Measurements from ENCODE around the gene GNB1L. TPM values are rescaled to one million over a fixed set of nuclear protein-coding genes. Genes with fewer than 3 reads are reported as not detected.

Gene GNB1L
- total and polyA plus RNA-seq, 7 experiments from 2014 or later = 4.2 to 20.8 (median 10.6) TPM

- Mint-ChIP-seq H3K9me3 (no peaks in the 10 kb centered on the region), H3K4me3 (no peak overlapping the region), H3K36me3 (peaks cover 0 to 4% (median 4%) of the 10 kb centered on the region in 5 donors), H3K4me1 (peaks cover 6 to 23% (median 10%) of the 10 kb centered on the region in 7 donors), H3K27ac (no peak overlapping the region), H3K27me3 (peaks cover 0 to 5% (median 0%) of the 10 kb centered on the region in 5 donors)
- POLR2A ChIA-PET = no interaction called here
- H3K4me1 ChIP-seq (ENCODE audit: control insufficient read depth in 2 of 2, insufficient read depth in 2 of 2, low read length in 2 of 2) = peaks cover 0 to 17% of the 10 kb centered on the region in 2 donors
- H3K4me3 ChIP-seq (ENCODE audit: low read length) = no peak overlapping the region
- no peaks in the 10 kb centered on the region for H3K9me3 ChIP-seq (ENCODE audit: control insufficient read depth in 2 of 3, low read length in 3 of 3)
- CTCF ChIA-PET = no interaction called here
- DNase-seq = peak in 1 of 9 donors; percentile 6
- no peaks in the 10 kb centered on the region for H3K36me3 ChIP-seq (ENCODE audit: control insufficient read depth in 2 of 3, insufficient read depth in 3 of 3, low read length in 3 of 3)
- intact Hi-C loops (cut with micrococcal nuclease) = no loop called here
- H3K27ac ChIP-seq (ENCODE audit: low read depth, low read length) = no peak overlapping the region
- ATAC-seq = no peak
- H3K27me3 ChIP-seq (ENCODE audit: control insufficient read depth in 2 of 2, insufficient read depth in 2 of 2, low read length in 2 of 2) = no peaks in the 10 kb centered on the region
Observed at GRCh38 chr22:19871845-19872778, 17.4 kb upstream of the GNB1L start.

GRCh38 chr22:19871023-19871844, 16.6 kb upstream of the GNB1L start:
- Histone ChIP-seq H3K27me3 (ENCODE audit: control insufficient read depth in 2 of 2, insufficient read depth in 2 of 2, low read length in 2 of 2) (no peaks in the 10 kb centered on the region), H3K9me3 (ENCODE audit: control insufficient read depth in 2 of 3, low read length in 3 of 3) (no peaks in the 10 kb centered on the region), H3K4me1 (ENCODE audit: control insufficient read depth in 2 of 2, insufficient read depth in 2 of 2, low read length in 2 of 2) (peaks cover 0 to 17% of the 10 kb centered on the region in 2 donors), H3K4me3 (ENCODE audit: low read length) (no peak overlapping the region), H3K27ac (ENCODE audit: low read depth, low read length) (no peak overlapping the region), H3K36me3 (ENCODE audit: control insufficient read depth in 2 of 3, insufficient read depth in 3 of 3, low read length in 3 of 3) (no peaks in the 10 kb centered on the region)
- Mint-ChIP-seq H3K4me3 (no peak overlapping the region), H3K27me3 (peaks cover 0 to 5% (median 0%) of the 10 kb centered on the region in 5 donors), H3K36me3 (peaks cover 0 to 4% (median 4%) of the 10 kb centered on the region in 5 donors), H3K27ac (no peak overlapping the region), H3K9me3 (no peaks in the 10 kb centered on the region), H3K4me1 (peaks cover 6 to 23% (median 10%) of the 10 kb centered on the region in 7 donors)
- ChIA-PET POLR2A (no interaction called here), CTCF (no interaction called here)
- DNase-seq (peak in 1 of 9 donors; percentile 3), ATAC-seq (no peak)
- intact Hi-C loops (cut with micrococcal nuclease) = no loop called here

DNA sequence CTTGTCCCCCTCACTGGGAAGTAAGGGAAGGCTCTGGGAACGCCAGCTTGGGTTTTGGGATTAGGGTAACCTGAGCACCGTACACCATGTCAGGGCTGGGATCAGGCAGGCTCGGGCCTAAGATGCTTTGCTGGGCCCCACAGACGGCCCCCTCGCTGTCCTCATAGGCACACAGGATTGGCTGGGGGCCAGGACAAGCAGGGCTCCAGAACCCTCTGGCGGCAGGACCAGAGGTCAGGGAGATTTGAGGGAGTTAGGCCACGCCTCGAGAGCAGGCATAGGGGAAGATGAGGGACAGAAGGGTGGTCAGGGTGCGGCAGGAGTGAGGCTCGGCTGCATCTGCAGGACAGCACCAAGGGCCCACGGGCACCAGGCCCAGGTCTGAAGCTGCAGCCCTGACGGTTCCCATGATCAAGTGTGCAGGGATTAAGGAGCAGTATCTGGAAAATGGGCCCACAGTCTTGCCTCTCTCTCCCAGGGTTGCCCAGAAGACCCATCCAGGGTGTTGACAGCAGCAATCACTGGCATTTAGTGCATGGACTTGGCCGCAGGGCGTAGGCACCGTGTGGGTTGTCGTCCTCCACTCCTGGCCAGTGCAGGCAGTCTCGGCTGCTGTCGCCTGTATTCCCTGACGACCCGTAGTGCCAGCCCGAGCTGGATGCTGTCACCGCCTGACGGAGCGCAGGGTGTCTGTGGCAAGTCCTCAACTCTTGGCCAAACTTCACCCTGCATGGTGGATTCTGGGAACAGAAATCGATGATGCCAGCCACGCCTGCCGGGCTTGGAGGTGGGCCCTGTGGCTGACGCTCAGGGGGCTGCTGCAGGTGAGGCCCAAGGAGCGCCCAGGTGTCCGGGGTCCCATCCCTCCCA, 15.7 kb upstream of the GNB1L start:
- H3K27me3 ChIP-seq (ENCODE audit: control insufficient read depth in 2 of 2, insufficient read depth in 2 of 2, low read length in 2 of 2) = no peaks in the 10 kb centered on the region
- peaks cover 0 to 11% (median 0%) of the 10 kb centered on the region in 5 donors for H3K27me3 Mint-ChIP-seq
- H3K4me3 ChIP-seq (ENCODE audit: low read length) = no peak overlapping the region
- ChIA-PET POLR2A (interaction anchor here (0.8 kb wide), 1 partner anchor 20 kb away, joined by 3 read pairs; no protein-coding TSS in a partner anchor), CTCF (no interaction called here)
- H3K4me1 ChIP-seq (ENCODE audit: control insufficient read depth in 2 of 2, insufficient read depth in 2 of 2, low read length in 2 of 2) = peaks cover 0 to 17% of the 10 kb centered on the region in 2 donors
- H3K4me1 Mint-ChIP-seq = peaks cover 7 to 23% (median 10%) of the 10 kb centered on the region in 7 donors
- DNase-seq (peak in 1 of 9 donors; percentile 4), ATAC-seq (no peak)
- no peaks in the 10 kb centered on the region for H3K36me3 ChIP-seq (ENCODE audit: control insufficient read depth in 2 of 3, insufficient read depth in 3 of 3, low read length in 3 of 3)
- no peaks in the 10 kb centered on the region for H3K9me3 ChIP-seq (ENCODE audit: control insufficient read depth in 2 of 3, low read length in 3 of 3)
- no peak overlapping the region for H3K27ac ChIP-seq (ENCODE audit: low read depth, low read length)
- peak overlapping the region in 1 of 10 donors; percentile 5 for H3K4me3 Mint-ChIP-seq
- no peak overlapping the region for H3K27ac Mint-ChIP-seq
- H3K36me3 Mint-ChIP-seq = peaks cover 0 to 4% (median 4%) of the 10 kb centered on the region in 5 donors
- intact Hi-C loops (cut with micrococcal nuclease) = no loop called here
- H3K9me3 Mint-ChIP-seq = no peaks in the 10 kb centered on the region

- peaks cover 0 to 11% of the 10 kb centered on the region in 2 donors for H3K4me1 ChIP-seq (ENCODE audit: control insufficient read depth in 2 of 2, insufficient read depth in 2 of 2, low read length in 2 of 2)
- Mint-ChIP-seq H3K9me3 (no peaks in the 10 kb centered on the region), H3K27me3 (peaks cover 0 to 12% (median 0%) of the 10 kb centered on the region in 5 donors), H3K36me3 (peaks cover 0 to 4% (median 4%) of the 10 kb centered on the region in 5 donors), H3K27ac (no peak overlapping the region), H3K4me3 (peak overlapping the region in 1 of 10 donors; percentile 5), H3K4me1 (peaks cover 4 to 21% (median 9%) of the 10 kb centered on the region in 7 donors)
- POLR2A ChIA-PET = interaction anchor here (0.8 kb wide), 1 partner anchor 20 kb away, joined by 3 read pairs; no protein-coding TSS in a partner anchor
- no peak overlapping the region for H3K27ac ChIP-seq (ENCODE audit: low read depth, low read length)
- H3K36me3 ChIP-seq (ENCODE audit: control insufficient read depth in 2 of 3, insufficient read depth in 3 of 3, low read length in 3 of 3) = no peaks in the 10 kb centered on the region
- no peak overlapping the region for H3K4me3 ChIP-seq (ENCODE audit: low read length)
- no peaks in the 10 kb centered on the region for H3K27me3 ChIP-seq (ENCODE audit: control insufficient read depth in 2 of 2, insufficient read depth in 2 of 2, low read length in 2 of 2)
- intact Hi-C loops (cut with micrococcal nuclease) = no loop called here
- DNase-seq (peak in 1 of 9 donors; percentile 4), ATAC-seq (no peak)
- H3K9me3 ChIP-seq (ENCODE audit: control insufficient read depth in 2 of 3, low read length in 3 of 3) = no peaks in the 10 kb centered on the region
- CTCF ChIA-PET = no interaction called here
Observed at GRCh38 chr22:19869497-19870152, 15.0 kb upstream of the GNB1L start.

GRCh38 chr22:19868773-19869471, 14.2 kb upstream of the GNB1L start:
- intact Hi-C loops (cut with micrococcal nuclease) = no loop called here
- H3K9me3 Mint-ChIP-seq = no peaks in the 10 kb centered on the region
- peaks cover 0 to 15% (median 0%) of the 10 kb centered on the region in 5 donors for H3K27me3 Mint-ChIP-seq
- no peaks in the 10 kb centered on the region for H3K9me3 ChIP-seq (ENCODE audit: control insufficient read depth in 2 of 3, low read length in 3 of 3)
- no peaks in the 10 kb centered on the region for H3K36me3 ChIP-seq (ENCODE audit: control insufficient read depth in 2 of 3, insufficient read depth in 3 of 3, low read length in 3 of 3)
- peaks cover 0 to 4% of the 10 kb centered on the region in 2 donors for H3K4me1 ChIP-seq (ENCODE audit: control insufficient read depth in 2 of 2, insufficient read depth in 2 of 2, low read length in 2 of 2)
- DNase-seq (peak in 1 of 9 donors; percentile 5), ATAC-seq (no peak)
- H3K4me3 Mint-ChIP-seq = no peak overlapping the region
- H3K4me1 Mint-ChIP-seq = peaks cover 0 to 14% (median 8%) of the 10 kb centered on the region in 7 donors
- ChIA-PET POLR2A (interaction anchor here (1.3 kb wide), 1 partner anchor 17 kb away, joined by 4 read pairs; no protein-coding TSS in a partner anchor), CTCF (no interaction called here)
- H3K4me3 ChIP-seq (ENCODE audit: low read length) = no peak overlapping the region
- no peaks in the 10 kb centered on the region for H3K27me3 ChIP-seq (ENCODE audit: control insufficient read depth in 2 of 2, insufficient read depth in 2 of 2, low read length in 2 of 2)
- H3K36me3 Mint-ChIP-seq = peaks cover 0 to 4% (median 4%) of the 10 kb centered on the region in 5 donors
- peak overlapping the region in 2 of 9 donors; percentile 24 to 47 for H3K27ac Mint-ChIP-seq
- H3K27ac ChIP-seq (ENCODE audit: low read depth, low read length) = no peak overlapping the region
